Activated naive CD4-positive, alpha-beta T cell treated with anti-CD3 and anti-CD28 coated beads, Interleukin-2, amount 10 ng/mL, durations not matched to agents 5 hours and 36 hours (primary cell): ENCODE data around the gene MDFIC. TPM values are rescaled to one million over a fixed set of nuclear protein-coding genes. Genes with fewer than 3 reads are reported as not detected.

Source experiments
- total RNA-seq, 2 experiments: library from RNA; stranded (reverse); gene quantifications; one replicate each; pipeline ENCODE4 v1.2.3, GENCODE V29; 2021

The MDFIC gene
- 100 to 1,000 TPM; 110 to 116 TPM for total RNA-seq

GRCh38 chr7:114922026-114922651 is at the start of gene MDFIC:
Gene MDFIC (plus strand): TSS chr7:114922094. CDS start chr7:114923034, 940 bp downstream.

